K562 (cell line): Measurements from ENCODE around the gene HOXB8. TPM values are rescaled to one million over a fixed set of nuclear protein-coding genes. Genes with fewer than 3 reads are reported as not detected.

Source experiments
- CHD2 ChIP-seq: IDR thresholded peaks from 2 replicates; pipeline ENCODE4 v1.6.1; 2011; ENCODE audit warnings: low read depth, low read length
- ETV6 ChIP-seq, 3 experiments: fragments of 150-350 bp in 1 of 3; sonication (generic) in 1 of 3; formaldehyde crosslinking in 1 of 3; IDR thresholded peaks; 2 replicates each; pipeline versions ENCODE4 v1.6.1 to v1.8.0; 2014 to 2022; ENCODE audit warnings: borderline replicate concordance in 2 of 3, low read depth in 2 of 3, antibody characterized with exemption in 1 of 3, low read length in 1 of 3, mild to moderate bottlenecking in 1 of 3, missing genetic modification reagents in 1 of 3
- FOXK1 ChIP-seq: sonication (generic); formaldehyde crosslinking; IDR thresholded peaks from 2 replicates; pipeline ENCODE4 v1.8.0; 2022; ENCODE audit warnings: missing genetic modification reagents, mild to moderate bottlenecking, borderline replicate concordance
- HMGN3 ChIP-seq: IDR thresholded peaks from 2 replicates; pipeline ENCODE4 v1.6.1; 2011; ENCODE audit warnings: borderline replicate concordance, low read depth, mild to moderate bottlenecking, mixed read lengths, low read length; ENCODE audit not compliant: insufficient read length; ENCODE audit errors: extremely low read depth
- MAFF ChIP-seq: IDR thresholded peaks from 2 replicates; pipeline ENCODE4 v1.6.1; 2012; ENCODE audit warnings: low read length, improper control_type of control experiment
- MTA3 ChIP-seq: fragments of 450-650 bp; formaldehyde crosslinking; IDR thresholded peaks from 2 replicates; pipeline ENCODE4 v1.6.1; 2017; ENCODE audit warnings: mild to moderate bottlenecking, borderline replicate concordance
- NCOA4 ChIP-seq: fragments of 450-650 bp; IDR thresholded peaks from 2 replicates; pipeline ENCODE4 v1.6.1; 2018; ENCODE audit warnings: mild to moderate bottlenecking; ENCODE audit not compliant: partially characterized antibody
- NFRKB ChIP-seq: fragments of 450-650 bp; IDR thresholded peaks from 2 replicates; pipeline ENCODE4 v1.6.1; 2016; ENCODE audit warnings: low read depth
- NR2C2 ChIP-seq, 2 experiments: fragments of 200-800 bp in 1 of 2; sonication (Bioruptor generic) in 1 of 2; sonication (generic) in 1 of 2; formaldehyde crosslinking in 1 of 2; IDR thresholded peaks; 2 replicates each; pipeline versions ENCODE4 v1.6.1 to v1.8.0; 2016 to 2022; ENCODE audit warnings: mild to moderate bottlenecking in 1 of 2, missing compliant biosample characterization in 1 of 2, missing genetic modification characterization in 1 of 2, missing genetic modification reagents in 1 of 2
- OTX1 ChIP-seq: fragments of 450-650 bp; formaldehyde crosslinking; IDR thresholded peaks from 2 replicates; pipeline ENCODE4 v1.4.0; 2022; ENCODE audit warnings: mild to moderate bottlenecking
- PBX2 ChIP-seq, 2 experiments: IDR thresholded peaks in 1 of 2; conservative IDR thresholded peaks in 1 of 2; 2 replicates each; pipeline ENCODE4 v1.6.1; 2016; ENCODE audit warnings: low read depth in 2 of 2, mild to moderate bottlenecking in 1 of 2, missing compliant biosample characterization in 1 of 2, missing genetic modification characterization in 1 of 2, moderate library complexity in 1 of 2
- POLR2H ChIP-seq: IDR thresholded peaks from 2 replicates; pipeline ENCODE4 v1.6.1; 2016; ENCODE audit warnings: missing genetic modification characterization, low read depth, mild to moderate bottlenecking, control low read depth, missing compliant biosample characterization, moderate library complexity
- RBM22 ChIP-seq: fragments of 200-400 bp; formaldehyde crosslinking; IDR thresholded peaks from 2 replicates; pipeline ENCODE4 v1.6.1; 2018; ENCODE audit warnings: low read length, low read depth; ENCODE audit not compliant: poor library complexity, severe bottlenecking
- SPI1 ChIP-seq: IDR thresholded peaks from 2 replicates; pipeline ENCODE4 v1.6.1; 2011; ENCODE audit warnings: low read depth, low read length, control low read depth, borderline replicate concordance
- TBP ChIP-seq: optimal IDR thresholded peaks from 2 replicates; pipeline ENCODE3; 2011; ENCODE audit warnings: low read depth, low read length, improper control_type of control experiment
- TCF7 ChIP-seq: sonication (generic); IDR thresholded peaks from 2 replicates; pipeline ENCODE4 v1.6.1; 2016; ENCODE audit warnings: antibody characterized with exemption, borderline replicate concordance
- ZBTB2 ChIP-seq: fragments of 450-650 bp; IDR thresholded peaks from 2 replicates; pipeline ENCODE4 v1.6.1; 2016; ENCODE audit warnings: antibody characterized with exemption
- ZNF764 ChIP-seq: fragments of 250-450 bp; sonication (Bioruptor Pico); IDR thresholded peaks from 2 replicates; pipeline ENCODE4 v1.4.0; 2020; ENCODE audit warnings: low read depth, mild to moderate bottlenecking, moderate library complexity
- polyA plus RNA-seq, 8 experiments: library from polyadenylated mRNA; depleted of rRNA in 4 of 8; stranded (reverse) in 5 of 8; unstranded in 3 of 8; fragments of >200 nt; fragmentation: Nextera tagmentation in 2 of 8; fragmentation: Illumina TruSeq in 1 of 8; extraction: Ambion mirVana in 2 of 8; extraction: Trizol in 1 of 8; gene quantifications; 2 replicates each; pipeline versions ENCODE4 v1.2.1 to v1.2.3, GENCODE V29; 2011 to 2014; ENCODE audit warnings: inconsistent platforms in 1 of 8, missing spikeins in 1 of 8
- total RNA-seq, 7 experiments: library from RNA; depleted of rRNA in 6 of 7; stranded (reverse); fragments of >200 nt in 6 of 7; fragmentation: Illumina TruSeq in 2 of 7; extraction: Trizol in 2 of 7; gene quantifications; 2 replicates each; pipeline versions ENCODE4 v1.2.1 to v1.2.3, GENCODE V29; 2011 to 2021; ENCODE audit warnings: low replicate concordance in 1 of 7
- TF ChIP-seq, protein P1 (sequence below): sonication (generic); formaldehyde crosslinking; IDR thresholded peaks from 2 replicates; pipeline ENCODE4 v1.8.0; 2022; ENCODE audit warnings: mild to moderate bottlenecking, missing genetic modification reagents

Gene HOXB8
- total and polyA plus RNA-seq, 9 of the 15 experiments (the other 6 are each of a cell fraction or from before 2014, with no cell fraction given): 0.52 to 23.8 (median 3.6) TPM

DNA sequence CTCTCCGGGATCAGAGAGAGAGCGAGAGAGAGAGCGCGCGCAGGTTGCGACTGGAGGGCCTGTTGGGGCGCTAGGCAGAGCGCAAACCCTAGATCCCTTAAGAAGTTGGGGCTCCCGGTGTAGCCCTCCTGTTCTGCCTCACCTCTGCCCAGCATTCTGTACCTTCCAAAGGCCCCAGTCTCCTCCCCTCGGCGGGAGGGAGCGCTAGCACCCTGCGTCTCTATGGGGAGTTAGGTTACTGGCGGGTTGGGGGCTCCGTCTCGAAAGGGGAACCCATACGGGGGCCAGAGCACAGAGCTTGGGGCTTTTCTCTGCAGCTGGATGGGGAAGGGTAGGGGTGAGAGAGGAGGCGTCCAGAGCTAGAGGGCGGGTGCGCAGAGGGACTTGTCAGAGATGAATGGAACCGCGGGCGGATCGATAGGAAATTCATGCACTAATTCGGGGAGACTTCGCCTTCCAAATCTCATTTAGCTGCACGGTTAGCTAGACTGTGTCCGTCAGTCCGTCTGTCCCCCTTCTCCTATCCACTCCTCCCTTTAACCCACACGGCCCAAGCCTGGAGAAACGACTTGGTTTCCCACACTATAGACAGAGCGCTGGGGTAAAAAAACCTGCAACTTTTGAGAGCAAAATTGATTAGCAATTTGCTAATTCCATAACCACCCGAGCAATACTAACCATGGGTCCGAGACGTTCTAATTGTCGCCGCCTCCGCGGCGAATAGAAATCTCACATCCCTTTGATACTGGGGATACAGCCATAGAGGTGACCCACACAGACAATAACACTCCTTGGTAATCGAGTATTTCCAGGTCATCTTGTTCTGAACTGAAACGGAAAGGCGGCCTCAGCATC is 36.2 kb downstream of the HOXB8 start (continued):
- TF ChIP-seq HMGN3 (no peak), OTX1 (CRISPR knock-in tag) (peak; percentile 88), MAFF (no peak), ETV6 (IDR thresholded peaks at IDR 0.05; ENCODE audit: borderline replicate concordance in 1 of 2, low read depth in 2 of 2, low read length in 1 of 2) (no peak), ETV6 (CRISPR knock-in tag; IDR thresholded peaks at IDR 0.05; ENCODE audit: borderline replicate concordance) (no peak), MTA3 (0 out of 2 replicates have a peak, but pooled peaks have one; percentile 43), NFRKB (peak; percentile 62; the same call in 1 of the 2 replicates), TCF7 (no peak), TBP (peak; percentile 32), PBX2 (CRISPR knock-in tag; IDR thresholded peaks at IDR 0.05; ENCODE audit: low read depth) (no peak), PBX2 (tag; conservative IDR thresholded peaks at IDR 0.05; ENCODE audit: low read depth) (peak; percentile 38), POLR2H (tag) (no peak), FOXK1 (CRISPR knock-in tag) (no peak), NCOA4 (no peak), ZNF764 (CRISPR knock-in tag) (no peak), CHD2 (0 out of 2 replicates have a peak, but pooled peaks have one; percentile 12), NR2C2 (CRISPR knock-in tag; IDR thresholded peaks at IDR 0.05) (no peak), NR2C2 (tag; IDR thresholded peaks at IDR 0.05) (peak; percentile 58), SPI1 (peak; percentile 55), RBM22 (no peak), ZBTB2 (peak; percentile 59)
- TF ChIP-seq, protein P1, sequence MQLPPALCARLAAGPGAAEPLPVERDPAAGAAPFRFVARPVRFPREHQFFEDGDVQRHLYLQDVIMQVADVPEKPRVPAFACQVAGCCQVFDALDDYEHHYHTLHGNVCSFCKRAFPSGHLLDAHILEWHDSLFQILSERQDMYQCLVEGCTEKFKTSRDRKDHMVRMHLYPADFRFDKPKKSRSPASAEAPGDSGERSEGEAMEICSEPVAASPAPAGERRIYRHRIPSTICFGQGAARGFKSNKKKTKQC: no peak
